Activated T-cell treated with anti-CD3 and anti-CD28 coated beads for 48 hours (primary cell): ENCODE results near the gene ITM2B.
"Not testable (repeated sequence)": the region's sequence is repeated elsewhere in the genome, so short reads cannot be mapped to it uniquely, and the experiment has no call there.

Experiments used
- DNase-seq: peaks from one replicate; pipeline ENCODE4 v3.0.0-alpha.2; 2020; ENCODE audit warnings: low read depth

Gene ITM2B

GRCh38 chr13:48230541-48230940, 2.5 kb upstream of the ITM2B start:
- DNase-seq = no peak

GRCh38 chr13:48231080-48231479, 1.9 kb upstream of the ITM2B start:
- no peak for DNase-seq

- no peak for DNase-seq
Measured at GRCh38 chr13:48231933-48232332, 1.1 kb upstream of the ITM2B start.

GRCh38 chr13:48232420-48233045, 473 bp upstream of the ITM2B start:
- no peak for DNase-seq

- DNase-seq = no peak
Measured at GRCh38 chr13:48233889-48234488, 983 bp downstream of the ITM2B start.

- no peak for DNase-seq
Measured at GRCh38 chr13:48234566-48235340, 1.7 kb downstream of the ITM2B start.

- no peak for DNase-seq
Measured at GRCh38 chr13:48235341-48236135, 2.5 kb downstream of the ITM2B start.

- DNase-seq = no peak
Measured at GRCh38 chr13:48236528-48237353, 3.7 kb downstream of the ITM2B start.

GRCh38 chr13:48239369-48239768, 6.4 kb downstream of the ITM2B start:
- DNase-seq = not testable (repeated sequence)

GRCh38 chr13:48241651-48242050, 8.6 kb downstream of the ITM2B start:
- DNase-seq = no peak

- no peak for DNase-seq
Measured at GRCh38 chr13:48242677-48243076, 9.7 kb downstream of the ITM2B start.

GRCh38 chr13:48244159-48244558, 11.2 kb downstream of the ITM2B start:
- no peak for DNase-seq

- DNase-seq = no peak
Measured at GRCh38 chr13:48246102-48246501, 13.1 kb downstream of the ITM2B start.

GRCh38 chr13:48249018-48249417, 16.0 kb downstream of the ITM2B start:
- DNase-seq = no peak

- no peak for DNase-seq
Measured at GRCh38 chr13:48251611-48252081, 18.6 kb downstream of the ITM2B start.

GRCh38 chr13:48252176-48252575, 19.2 kb downstream of the ITM2B start:
- DNase-seq = no peak

GRCh38 chr13:48253849-48254248, 20.8 kb downstream of the ITM2B start:
- no peak for DNase-seq

- DNase-seq = no peak
Measured at GRCh38 chr13:48255090-48255489, 22.1 kb downstream of the ITM2B start.

- DNase-seq = no peak
Measured at GRCh38 chr13:48255954-48256353, 22.9 kb downstream of the ITM2B start.

- DNase-seq = no peak
Measured at GRCh38 chr13:48258002-48258401, 25.0 kb downstream of the ITM2B start.

- no peak for DNase-seq
Measured at GRCh38 chr13:48258430-48258829, 25.4 kb downstream of the ITM2B start.
